ENCODE results near the gene GPX4. TPM values are rescaled to one million over a fixed set of nuclear protein-coding genes. Genes with fewer than 3 reads are reported as not detected.

The GPX4 gene
- total RNA-seq, 1 donor from 2014 or later, result 210 TPM

DNA sequence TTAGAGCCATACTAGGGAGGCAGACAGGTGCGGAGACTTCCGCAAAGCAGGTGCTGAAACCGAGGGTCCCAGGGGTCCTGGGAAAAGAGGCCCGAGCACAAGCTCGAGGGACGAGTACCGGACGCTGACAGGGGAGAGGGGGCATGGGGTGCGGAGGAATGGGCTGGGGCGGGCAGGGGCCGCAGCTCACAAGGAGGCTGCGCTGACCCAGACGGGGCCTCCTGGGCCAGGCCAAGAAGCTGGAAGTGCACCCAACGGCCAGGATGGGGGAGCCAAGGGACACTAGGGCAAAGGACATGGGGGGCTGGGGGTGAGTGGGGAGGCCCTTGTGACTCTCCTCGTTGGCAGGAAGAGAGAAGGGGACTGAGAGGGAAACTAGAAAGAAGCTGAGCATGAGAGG is 10.5 kb upstream of the GPX4 start:
- H3K4me3 Mint-ChIP-seq (ENCODE audit: unreplicated experiment), result peak overlapping the region; percentile 91
- H3K36me3 Mint-ChIP-seq (ENCODE audit: unreplicated experiment), result no peaks in the 10 kb centered on the region
- DNase-seq, result no peak
- no peak overlapping the region for H3K27ac Mint-ChIP-seq (ENCODE audit: unreplicated experiment)
- TF ChIP-seq, protein P1, sequence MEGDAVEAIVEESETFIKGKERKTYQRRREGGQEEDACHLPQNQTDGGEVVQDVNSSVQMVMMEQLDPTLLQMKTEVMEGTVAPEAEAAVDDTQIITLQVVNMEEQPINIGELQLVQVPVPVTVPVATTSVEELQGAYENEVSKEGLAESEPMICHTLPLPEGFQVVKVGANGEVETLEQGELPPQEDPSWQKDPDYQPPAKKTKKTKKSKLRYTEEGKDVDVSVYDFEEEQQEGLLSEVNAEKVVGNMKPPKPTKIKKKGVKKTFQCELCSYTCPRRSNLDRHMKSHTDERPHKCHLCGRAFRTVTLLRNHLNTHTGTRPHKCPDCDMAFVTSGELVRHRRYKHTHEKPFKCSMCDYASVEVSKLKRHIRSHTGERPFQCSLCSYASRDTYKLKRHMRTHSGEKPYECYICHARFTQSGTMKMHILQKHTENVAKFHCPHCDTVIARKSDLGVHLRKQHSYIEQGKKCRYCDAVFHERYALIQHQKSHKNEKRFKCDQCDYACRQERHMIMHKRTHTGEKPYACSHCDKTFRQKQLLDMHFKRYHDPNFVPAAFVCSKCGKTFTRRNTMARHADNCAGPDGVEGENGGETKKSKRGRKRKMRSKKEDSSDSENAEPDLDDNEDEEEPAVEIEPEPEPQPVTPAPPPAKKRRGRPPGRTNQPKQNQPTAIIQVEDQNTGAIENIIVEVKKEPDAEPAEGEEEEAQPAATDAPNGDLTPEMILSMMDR (IDR thresholded peaks at IDR 0.05; ENCODE audit: partially characterized antibody, unreplicated experiment), result no peak
- peaks cover 7% of the 10 kb centered on the region for H3K27me3 Mint-ChIP-seq (ENCODE audit: unreplicated experiment)
- H3K9me3 Mint-ChIP-seq (ENCODE audit: unreplicated experiment), result peaks cover 7% of the 10 kb centered on the region
- H3K4me1 Mint-ChIP-seq (ENCODE audit: low read depth, unreplicated experiment), result peaks cover 3% of the 10 kb centered on the region

DNA sequence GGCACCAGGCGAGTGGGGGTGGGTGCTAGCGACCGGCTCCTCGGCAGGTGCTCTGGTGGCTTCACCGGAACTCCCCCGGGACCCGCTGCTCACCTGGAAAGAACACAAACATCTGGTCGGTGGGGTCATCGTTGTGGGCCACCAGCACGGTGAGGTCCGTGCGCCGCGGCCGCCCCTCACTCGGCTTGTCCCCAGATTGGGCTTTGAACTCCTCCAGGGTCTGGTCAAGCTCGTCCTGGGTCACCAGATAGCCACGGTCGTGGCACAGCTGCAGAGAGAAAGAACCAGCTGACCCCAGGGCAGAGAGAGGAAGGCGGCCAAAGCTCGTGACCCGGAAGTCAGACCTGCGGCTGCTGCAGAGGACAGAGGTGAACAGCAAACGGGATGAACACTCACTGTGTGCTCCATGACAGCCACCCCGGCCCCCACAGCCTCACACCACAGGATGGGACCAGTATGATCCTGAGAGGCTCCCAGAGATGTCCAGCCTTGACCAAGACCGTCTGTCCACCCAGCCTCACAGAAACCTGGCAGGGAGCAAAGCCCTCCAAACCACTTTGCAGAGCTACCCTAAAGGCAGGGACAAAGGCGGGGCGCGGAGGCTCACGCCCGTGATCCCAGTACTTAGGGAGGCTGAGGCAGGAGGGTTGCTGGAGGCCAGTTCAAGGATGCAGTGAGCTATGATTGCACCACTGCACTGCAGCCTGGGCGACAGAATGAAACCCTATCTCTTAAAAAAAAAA is 9.8 kb upstream of the GPX4 start:
- peaks cover 7% of the 10 kb centered on the region for H3K27me3 Mint-ChIP-seq (ENCODE audit: unreplicated experiment)
- H3K4me1 Mint-ChIP-seq (ENCODE audit: low read depth, unreplicated experiment), result peaks cover 3% of the 10 kb centered on the region
- H3K36me3 Mint-ChIP-seq (ENCODE audit: unreplicated experiment), result no peaks in the 10 kb centered on the region
- peak overlapping the region; percentile 91 for H3K4me3 Mint-ChIP-seq (ENCODE audit: unreplicated experiment)
- peak overlapping the region; percentile 85 for H3K27ac Mint-ChIP-seq (ENCODE audit: unreplicated experiment)
- TF ChIP-seq, protein P1 (IDR thresholded peaks at IDR 0.05; ENCODE audit: partially characterized antibody, unreplicated experiment), result no peak
- DNase-seq, result no peak
- peaks cover 7% of the 10 kb centered on the region for H3K9me3 Mint-ChIP-seq (ENCODE audit: unreplicated experiment)

DNA sequence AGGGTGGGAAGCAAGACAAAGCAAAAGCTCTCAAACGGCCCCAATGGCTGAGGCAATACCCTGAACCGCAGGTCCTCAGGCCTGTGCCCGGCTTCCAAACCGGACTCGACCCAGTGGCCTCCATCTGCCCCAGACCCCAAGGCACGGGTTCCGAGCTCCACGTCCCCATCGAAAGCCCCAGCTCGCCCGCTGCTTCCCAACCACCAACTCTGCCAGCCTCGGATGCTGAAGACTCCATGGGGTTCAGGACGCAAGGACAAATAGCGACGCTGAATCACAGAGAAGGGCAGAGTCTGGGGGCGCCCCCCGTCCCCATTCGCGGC is 9.2 kb upstream of the GPX4 start:
- Mint-ChIP-seq H3K36me3 (ENCODE audit: unreplicated experiment) (no peaks in the 10 kb centered on the region), H3K4me1 (ENCODE audit: low read depth, unreplicated experiment) (peaks cover 3% of the 10 kb centered on the region), H3K4me3 (ENCODE audit: unreplicated experiment) (peak overlapping the region; percentile 91), H3K27ac (ENCODE audit: unreplicated experiment) (peak overlapping the region; percentile 85), H3K9me3 (ENCODE audit: unreplicated experiment) (peaks cover 7% of the 10 kb centered on the region), H3K27me3 (ENCODE audit: unreplicated experiment) (peaks cover 7% of the 10 kb centered on the region)
- DNase-seq, result no peak
- TF ChIP-seq, protein P1 (IDR thresholded peaks at IDR 0.05; ENCODE audit: partially characterized antibody, unreplicated experiment), result no peak

DNA sequence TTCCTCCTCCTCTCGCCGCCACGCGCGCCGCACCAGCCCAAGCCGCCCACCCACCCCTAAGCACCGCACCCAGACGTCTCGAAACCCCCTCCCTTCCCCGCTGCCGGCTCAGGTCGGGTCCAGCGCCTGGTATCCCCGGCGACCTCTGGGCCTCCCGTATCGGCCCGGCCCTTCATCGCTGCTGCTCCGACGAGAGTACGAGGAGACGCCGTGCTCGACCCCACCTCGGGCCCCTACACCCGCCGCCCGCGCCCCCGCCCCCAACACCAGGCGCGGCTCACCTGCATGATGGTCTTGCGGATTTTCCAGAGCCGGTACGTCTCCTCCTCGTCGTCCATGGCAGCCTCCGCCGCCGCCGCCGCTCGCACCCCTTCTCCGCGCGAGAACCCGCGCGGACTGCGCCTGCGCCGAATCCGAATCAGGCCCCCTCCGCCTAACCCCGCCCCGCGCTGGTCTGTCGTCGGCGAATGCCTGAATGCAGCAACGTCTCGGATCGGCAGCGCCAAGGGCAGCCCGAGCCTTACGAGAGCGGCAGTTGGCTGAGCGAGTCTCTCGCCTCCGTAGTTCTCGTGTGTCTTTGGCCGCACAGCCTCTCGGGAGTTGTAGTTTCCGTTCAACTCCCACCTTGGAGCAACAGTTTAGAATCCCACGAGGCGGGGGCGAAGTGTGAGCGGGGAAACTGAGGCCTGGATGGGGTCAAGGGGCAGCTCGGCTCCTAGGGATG is 8.7 kb upstream of the GPX4 start, which contains the start of gene POLR2E:
Gene POLR2E, minus strand, starts transcription at position 398 of the 724 bp plus-strand sequence. Its CDS starts 60 bp downstream, at position 338.
- Mint-ChIP-seq H3K27ac (ENCODE audit: unreplicated experiment) (peak within 1 kb of the TSS; percentile 85), H3K9me3 (ENCODE audit: unreplicated experiment) (peaks cover 7% of the 10 kb centered on the region), H3K4me1 (ENCODE audit: low read depth, unreplicated experiment) (peaks cover 3% of the 10 kb centered on the region), H3K4me3 (ENCODE audit: unreplicated experiment) (peak within 1 kb of the TSS; percentile 91), H3K36me3 (ENCODE audit: unreplicated experiment) (no peaks in the 10 kb centered on the region), H3K27me3 (ENCODE audit: unreplicated experiment) (peaks cover 7% of the 10 kb centered on the region)
- TF ChIP-seq, protein P1 (IDR thresholded peaks at IDR 0.05; ENCODE audit: partially characterized antibody, unreplicated experiment), result no peak
- DNase-seq, result peak; percentile 98

DNA sequence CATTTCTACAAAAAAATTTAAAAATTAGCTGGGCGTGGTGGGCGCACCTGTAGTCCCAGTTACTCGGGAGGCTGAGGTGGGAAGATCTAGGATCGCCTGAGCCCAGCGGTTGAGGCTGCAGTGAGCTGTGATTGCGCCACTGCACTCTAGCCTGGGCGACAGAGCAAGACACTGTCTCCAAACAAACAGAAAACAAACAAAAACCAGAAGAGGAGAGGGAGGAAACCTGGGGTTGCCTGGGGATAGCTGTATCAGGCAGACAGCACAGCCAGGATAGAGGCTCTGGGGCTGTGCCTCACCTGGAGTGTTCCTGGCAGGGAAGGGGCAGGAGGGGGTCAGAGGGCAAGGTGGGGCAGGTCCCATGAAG is 6.0 kb upstream of the GPX4 start:
- no peak for DNase-seq
- H3K9me3 Mint-ChIP-seq (ENCODE audit: unreplicated experiment), result peaks cover 9% of the 10 kb centered on the region
- peaks cover 7% of the 10 kb centered on the region for H3K27me3 Mint-ChIP-seq (ENCODE audit: unreplicated experiment)
- H3K36me3 Mint-ChIP-seq (ENCODE audit: unreplicated experiment), result no peaks in the 10 kb centered on the region
- H3K4me3 Mint-ChIP-seq (ENCODE audit: unreplicated experiment), result peak overlapping the region; percentile 46
- H3K4me1 Mint-ChIP-seq (ENCODE audit: low read depth, unreplicated experiment), result peaks cover 3% of the 10 kb centered on the region
- no peak overlapping the region for H3K27ac Mint-ChIP-seq (ENCODE audit: unreplicated experiment)
- TF ChIP-seq, protein P1 (IDR thresholded peaks at IDR 0.05; ENCODE audit: partially characterized antibody, unreplicated experiment), result no peak

All from glutamatergic neuron (in vitro differentiated cells).